ENCODE measurements around the gene PCK1.

Gene PCK1

GRCh38 chr20:57579331-57579897 lies 18.5 kb downstream of the PCK1 start:
- TF ChIP-seq ZFX (IDR thresholded peaks at IDR 0.05), result no peak
- TF ChIP-seq CTCF (conservative IDR thresholded peaks at IDR 0.05), result no peak
- no peak overlapping the region for H3K27ac ChIP-seq

GRCh38 chr20:57579898-57580447 lies 19.1 kb downstream of the PCK1 start:
- TF ChIP-seq CTCF (conservative IDR thresholded peaks at IDR 0.05), result no peak
- TF ChIP-seq ZFX (IDR thresholded peaks at IDR 0.05), result no peak
- no peak overlapping the region for H3K27ac ChIP-seq

DNA sequence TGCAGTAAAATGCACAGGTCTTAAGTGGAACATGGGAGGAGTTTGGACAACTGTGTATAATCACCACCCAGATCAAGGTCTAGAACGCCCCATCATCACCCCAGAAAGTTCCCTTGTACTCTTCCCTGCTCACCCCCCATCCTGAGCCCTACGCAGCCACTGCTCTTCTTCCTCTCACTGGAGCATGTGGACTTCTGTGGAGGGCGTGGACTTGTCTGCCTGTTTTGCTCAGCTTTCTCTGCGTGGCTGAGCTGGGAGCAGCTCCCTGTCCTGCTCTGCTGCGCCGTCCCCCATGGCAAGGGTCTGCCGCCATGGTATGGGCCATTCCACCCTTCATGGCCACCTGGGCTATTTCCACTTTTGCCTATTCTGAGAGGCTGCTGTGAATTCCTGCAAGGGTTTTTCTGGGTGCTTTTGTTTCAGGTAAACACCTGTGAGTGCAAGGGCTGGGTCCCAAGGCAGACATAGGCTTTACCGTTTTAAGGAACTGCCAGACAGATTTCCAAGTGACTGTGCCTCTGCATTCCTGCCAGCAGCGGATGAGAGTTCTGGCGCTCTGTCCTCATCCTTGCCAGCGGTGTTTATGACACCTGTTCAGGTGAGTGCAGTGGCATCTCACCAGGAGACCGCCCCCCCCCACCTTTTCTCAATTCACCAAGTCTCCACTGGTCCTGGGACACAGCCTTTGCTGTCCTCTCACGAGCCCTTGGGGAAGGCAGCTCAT lies 19.7 kb downstream of the PCK1 start:
- TF ChIP-seq ZFX (IDR thresholded peaks at IDR 0.05) (no peak), CTCF (conservative IDR thresholded peaks at IDR 0.05) (no peak)

GRCh38 chr20:57581202-57582028 lies 20.5 kb downstream of the PCK1 start:
- TF ChIP-seq CTCF (conservative IDR thresholded peaks at IDR 0.05) (no peak), ZFX (IDR thresholded peaks at IDR 0.05) (no peak)
- no peak overlapping the region for H3K27ac ChIP-seq

More for the DNA sequence above, 19.7 kb downstream of the PCK1 start:
- H3K27ac ChIP-seq, result no peak overlapping the region

- no peak overlapping the region for H3K27ac ChIP-seq
- TF ChIP-seq CTCF (conservative IDR thresholded peaks at IDR 0.05), result no peak
- TF ChIP-seq ZFX (IDR thresholded peaks at IDR 0.05), result no peak
Observed at GRCh38 chr20:57582029-57582378, 21.1 kb downstream of the PCK1 start.

DNA sequence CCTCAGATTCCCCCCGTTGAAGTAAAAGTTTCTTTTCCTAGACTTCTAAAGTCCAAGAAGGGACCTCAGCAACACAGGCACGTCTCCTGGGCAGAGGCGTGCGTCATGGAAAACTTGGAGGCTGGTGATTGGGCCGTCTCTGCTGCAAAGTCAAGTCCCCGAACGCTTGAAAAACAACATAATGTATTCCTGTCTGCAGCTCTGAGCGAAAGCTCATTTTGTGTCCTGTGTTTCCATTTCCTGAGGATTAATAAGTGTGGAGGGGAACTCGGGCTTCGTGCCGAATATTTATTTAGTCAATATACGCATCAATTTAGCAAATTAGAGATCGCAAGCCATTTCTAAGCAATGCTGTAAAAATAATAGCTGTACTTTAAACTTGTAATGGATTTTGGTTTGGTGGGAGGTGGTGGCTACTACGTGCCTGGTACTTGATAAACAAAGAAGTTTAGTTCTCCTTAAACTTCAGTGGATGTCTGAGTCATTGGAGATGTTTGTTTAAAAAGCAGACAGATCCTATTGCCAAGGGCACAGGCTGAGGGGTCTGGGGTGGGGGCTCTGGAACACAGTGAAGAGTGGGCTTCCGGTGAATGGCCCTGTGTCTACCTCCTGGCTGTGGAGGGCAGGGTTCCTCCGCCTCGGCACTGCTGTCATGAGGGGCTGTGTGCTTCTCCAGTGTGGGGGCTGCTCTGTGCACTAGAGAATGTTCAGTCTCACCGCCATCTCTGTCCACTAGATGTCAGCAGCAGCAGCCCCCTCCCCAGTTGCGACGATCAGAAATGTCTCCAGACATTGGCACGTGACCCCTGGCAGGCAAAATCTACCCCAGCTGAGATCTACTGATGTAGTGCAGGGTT lies 21.8 kb downstream of the PCK1 start:
- H3K27ac ChIP-seq, result no peak overlapping the region
- no peak for TF ChIP-seq ZFX (IDR thresholded peaks at IDR 0.05)
- TF ChIP-seq CTCF (conservative IDR thresholded peaks at IDR 0.05), result no peak; the same call in 1 of the 2 replicates
